SW480 (cell line): ENCODE results near the gene ARHGEF9.

Experiments used
- DNase-seq: peaks from one replicate; pipeline ENCODE4 v3.0.0-alpha.2; 2016; ENCODE audit warnings: low spot score

ARHGEF9 gene

GRCh38 chrX:63746715-63747114 lies 38.3 kb downstream of the ARHGEF9 start:
- no peak for DNase-seq

GRCh38 chrX:63746278-63746677 lies 38.7 kb downstream of the ARHGEF9 start:
- no peak for DNase-seq

- DNase-seq: no peak
Observed at GRCh38 chrX:63744850-63745394, 40.1 kb downstream of the ARHGEF9 start.

GRCh38 chrX:63743596-63743995 lies 41.4 kb downstream of the ARHGEF9 start:
- DNase-seq: no peak

GRCh38 chrX:63740382-63740781 lies 44.6 kb downstream of the ARHGEF9 start:
- no peak for DNase-seq

- no peak for DNase-seq
Observed at GRCh38 chrX:63739885-63740284, 45.1 kb downstream of the ARHGEF9 start.

GRCh38 chrX:63738696-63739095 lies 46.3 kb downstream of the ARHGEF9 start:
- DNase-seq: no peak

GRCh38 chrX:63737131-63737921 lies 47.7 kb downstream of the ARHGEF9 start:
- DNase-seq: no peak

- DNase-seq: no peak
Observed at GRCh38 chrX:63735882-63736281, 49.1 kb downstream of the ARHGEF9 start.

- DNase-seq: no peak
Observed at GRCh38 chrX:63720293-63720692, 64.7 kb downstream of the ARHGEF9 start.

GRCh38 chrX:63719633-63720032 lies 65.4 kb downstream of the ARHGEF9 start:
- DNase-seq: no peak

GRCh38 chrX:63718010-63718694 lies 66.9 kb downstream of the ARHGEF9 start:
- DNase-seq: no peak

- DNase-seq: no peak
Observed at GRCh38 chrX:63713526-63713925, 71.5 kb downstream of the ARHGEF9 start.

GRCh38 chrX:63708801-63709200 lies 76.2 kb downstream of the ARHGEF9 start:
- no peak for DNase-seq

- no peak for DNase-seq
Observed at GRCh38 chrX:63702556-63702955, 82.5 kb downstream of the ARHGEF9 start.

GRCh38 chrX:63686878-63687714 lies 97.9 kb downstream of the ARHGEF9 start:
- DNase-seq: peak; percentile 46

GRCh38 chrX:63680423-63680822 lies 104.6 kb downstream of the ARHGEF9 start:
- no peak for DNase-seq

- no peak for DNase-seq
Observed at GRCh38 chrX:63679432-63679831, 105.6 kb downstream of the ARHGEF9 start.

GRCh38 chrX:63675716-63676115 lies 109.3 kb downstream of the ARHGEF9 start:
- no peak for DNase-seq

GRCh38 chrX:63673896-63674295 lies 111.1 kb downstream of the ARHGEF9 start:
- no peak for DNase-seq

- DNase-seq: no peak
Observed at GRCh38 chrX:63664741-63665140, 120.3 kb downstream of the ARHGEF9 start.

GRCh38 chrX:63664083-63664482 lies 120.9 kb downstream of the ARHGEF9 start:
- DNase-seq: no peak
